ENCODE results near the gene SLC29A4. TPM values are rescaled to one million over a fixed set of nuclear protein-coding genes. Genes with fewer than 3 reads are reported as not detected.

SLC29A4 gene
- total and polyA plus RNA-seq, 10 donors, result 0.33 to 2.9 (median 2.2) TPM

GRCh38 chr7:5296015-5296610, 13.4 kb downstream of the SLC29A4 start:
- no peaks in the 10 kb centered on the region for H3K36me3 ChIP-seq
- peaks cover 0 to 10% (median 5%) of the 10 kb centered on the region in 8 donors for H3K9me3 ChIP-seq
- H3K4me1 ChIP-seq, result peaks cover 0 to 16% (median 11%) of the 10 kb centered on the region in 6 donors
- H3K27ac ChIP-seq, result no peak overlapping the region
- peak overlapping the region in 1 of 8 donors; percentile 63 for H3K4me3 ChIP-seq
- TF ChIP-seq POLR2A (IDR thresholded peaks at IDR 0.05) (no peak), POLR2AphosphoS5 (IDR thresholded peaks at IDR 0.05) (no peak), CTCF (IDR thresholded peaks at IDR 0.05 in 8 of 11, conservative IDR thresholded peaks at IDR 0.05 in 3 of 11) (no peak)
- intact Hi-C loops (cut with DNase I; ENCODE audit: low total_unique reads), result no loop called here
- no peak for DNase-seq
- WGBS, 5 donors, result 23 to 38% (median 30%) methylated on average over 18 to 29 of the region's 29 CpGs
- peaks cover 0 to 40% (median 15%) of the 10 kb centered on the region in 7 donors for H3K27me3 ChIP-seq (replicated peaks in 1 of 7)

- H3K4me3 ChIP-seq, result peak overlapping the region in 6 of 8 donors; percentile 14 to 63 (median 28)
- peaks cover 0 to 10% (median 5%) of the 10 kb centered on the region in 8 donors for H3K9me3 ChIP-seq
- H3K27me3 ChIP-seq (replicated peaks in 1 of 7), result peaks cover 0 to 40% (median 15%) of the 10 kb centered on the region in 7 donors
- DNase-seq, result peak; percentile 83
- H3K36me3 ChIP-seq, result no peaks in the 10 kb centered on the region
- no peak for TF ChIP-seq CTCF (IDR thresholded peaks at IDR 0.05 in 8 of 11, conservative IDR thresholded peaks at IDR 0.05 in 3 of 11)
- no peak for TF ChIP-seq POLR2A (IDR thresholded peaks at IDR 0.05)
- TF ChIP-seq POLR2AphosphoS5 (IDR thresholded peaks at IDR 0.05), result peak in 1 of 3 donors; percentile 16
- intact Hi-C loops (cut with DNase I; ENCODE audit: low total_unique reads), result no loop called here
- peaks cover 0 to 16% (median 11%) of the 10 kb centered on the region in 6 donors for H3K4me1 ChIP-seq
- H3K27ac ChIP-seq, result no peak overlapping the region
- 7 to 24% (median 11%) methylated on average over 14 to 47 of the region's 48 CpGs for WGBS, 5 donors
Observed at GRCh38 chr7:5296611-5297226, 14.0 kb downstream of the SLC29A4 start.

DNA sequence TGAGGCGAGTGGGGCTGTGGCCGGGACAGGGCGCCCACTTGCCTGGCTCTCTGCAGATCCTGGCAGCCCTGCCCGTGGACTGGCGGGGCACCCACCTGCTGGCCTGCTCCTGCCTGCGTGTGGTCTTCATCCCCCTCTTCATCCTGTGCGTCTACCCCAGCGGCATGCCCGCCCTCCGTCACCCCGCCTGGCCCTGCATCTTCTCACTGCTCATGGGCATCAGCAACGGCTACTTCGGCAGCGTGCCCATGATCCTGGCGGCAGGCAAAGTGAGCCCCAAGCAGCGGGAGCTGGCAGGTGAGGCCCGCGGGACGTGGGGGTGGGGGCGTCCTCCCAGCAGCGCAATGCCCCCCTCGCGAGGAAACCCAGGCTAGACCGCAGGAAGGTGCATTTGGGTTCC, 17.6 kb downstream of the SLC29A4 start:
- Histone ChIP-seq H3K27ac (no peak overlapping the region), H3K36me3 (no peaks in the 10 kb centered on the region), H3K9me3 (no peaks in the 10 kb centered on the region), H3K4me3 (no peak overlapping the region), H3K4me1 (peaks cover 0 to 16% (median 11%) of the 10 kb centered on the region in 6 donors), H3K27me3 (replicated peaks in 1 of 7) (peaks cover 0 to 38% (median 15%) of the 10 kb centered on the region in 7 donors)
- no peak for DNase-seq
- 86 to 92% (median 87%) methylated on average over 21 to 24 of the region's 24 CpGs for WGBS, 5 donors
- TF ChIP-seq CTCF (IDR thresholded peaks at IDR 0.05 in 8 of 11, conservative IDR thresholded peaks at IDR 0.05 in 3 of 11), result no peak
- intact Hi-C loops (cut with DNase I; ENCODE audit: low total_unique reads), result no loop called here

- Histone ChIP-seq H3K4me1 (peaks cover 0 to 4% (median 2%) of the 10 kb centered on the region in 6 donors), H3K4me3 (no peak overlapping the region), H3K9me3 (no peaks in the 10 kb centered on the region), H3K27me3 (replicated peaks in 1 of 7) (peaks cover 0 to 17% (median 6%) of the 10 kb centered on the region in 7 donors), H3K27ac (no peak overlapping the region), H3K36me3 (peaks cover 0 to 19% (median 8%) of the 10 kb centered on the region in 6 donors)
- intact Hi-C loops (cut with DNase I; ENCODE audit: low total_unique reads), result no loop called here
- DNase-seq, result no peak
- 71 to 80% (median 74%) methylated on average over 24 to 25 of the region's 25 CpGs for WGBS, 5 donors
- no peak for TF ChIP-seq CTCF (IDR thresholded peaks at IDR 0.05 in 8 of 11, conservative IDR thresholded peaks at IDR 0.05 in 3 of 11)
- TF ChIP-seq POLR2AphosphoS5 (IDR thresholded peaks at IDR 0.05), result no peak
- TF ChIP-seq POLR2A (IDR thresholded peaks at IDR 0.05), result no peak
Observed at GRCh38 chr7:5302577-5302976, 19.8 kb downstream of the SLC29A4 start.

Data from spleen (tissue), 11 donors.